Measurements from ENCODE around the gene BCAS1.

Gene BCAS1, protein sequence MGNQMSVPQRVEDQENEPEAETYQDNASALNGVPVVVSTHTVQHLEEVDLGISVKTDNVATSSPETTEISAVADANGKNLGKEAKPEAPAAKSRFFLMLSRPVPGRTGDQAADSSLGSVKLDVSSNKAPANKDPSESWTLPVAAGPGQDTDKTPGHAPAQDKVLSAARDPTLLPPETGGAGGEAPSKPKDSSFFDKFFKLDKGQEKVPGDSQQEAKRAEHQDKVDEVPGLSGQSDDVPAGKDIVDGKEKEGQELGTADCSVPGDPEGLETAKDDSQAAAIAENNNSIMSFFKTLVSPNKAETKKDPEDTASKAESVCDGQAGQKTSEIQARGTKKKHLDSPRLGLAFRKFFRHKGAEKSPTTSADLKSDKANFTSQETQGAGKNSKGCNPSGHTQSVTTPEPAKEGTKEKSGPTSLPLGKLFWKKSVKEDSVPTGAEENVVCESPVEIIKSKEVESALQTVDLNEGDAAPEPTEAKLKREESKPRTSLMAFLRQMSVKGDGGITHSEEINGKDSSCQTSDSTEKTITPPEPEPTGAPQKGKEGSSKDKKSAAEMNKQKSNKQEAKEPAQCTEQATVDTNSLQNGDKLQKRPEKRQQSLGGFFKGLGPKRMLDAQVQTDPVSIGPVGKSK

GRCh38 chr20:54070187-54070987 is at the start of gene BCAS1:
Gene BCAS1 (minus strand): TSS chr20:54070594. CDS start chr20:54058718, 11,876 bp downstream.
- H3K9me3 ChIP-seq (ENCODE audit: control insufficient read depth, insufficient read depth, low read length) = no peaks in the 10 kb centered on the region
- no peak within 1 kb of the TSS for H3K9ac ChIP-seq (ENCODE audit: low read depth, low read length)
- no peaks in the 10 kb centered on the region for H3K36me3 ChIP-seq (ENCODE audit: insufficient read depth, low read length)
- peaks cover 31% of the 10 kb centered on the region for H3K4me1 ChIP-seq (ENCODE audit: insufficient read depth, low read length)

DNA sequence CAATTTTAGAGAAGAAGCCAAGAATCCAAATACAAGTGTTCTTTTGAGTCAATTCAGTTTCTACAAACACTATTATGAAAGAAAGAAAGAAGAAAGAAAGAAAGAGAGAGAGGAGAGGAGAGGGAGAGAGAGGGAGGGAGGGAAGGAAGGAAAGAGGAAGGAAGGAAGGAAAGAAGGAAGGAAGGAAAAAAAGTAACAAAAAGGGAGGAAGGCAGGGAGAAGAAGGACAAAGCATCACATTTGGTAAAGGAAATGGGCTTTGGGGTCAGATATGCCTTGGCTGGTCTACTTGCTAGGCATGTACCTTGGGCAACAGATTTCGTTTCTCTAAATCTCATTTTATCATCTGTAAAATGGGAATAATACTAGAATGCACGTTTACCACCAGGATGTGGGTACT is 49.4 kb upstream of the BCAS1 start:
- Histone ChIP-seq H3K36me3 (ENCODE audit: insufficient read depth, low read length) (no peaks in the 10 kb centered on the region), H3K4me1 (ENCODE audit: insufficient read depth, low read length) (peaks cover 22% of the 10 kb centered on the region), H3K9me3 (ENCODE audit: control insufficient read depth, insufficient read depth, low read length) (no peaks in the 10 kb centered on the region), H3K9ac (ENCODE audit: low read depth, low read length) (no peak overlapping the region)

DNA sequence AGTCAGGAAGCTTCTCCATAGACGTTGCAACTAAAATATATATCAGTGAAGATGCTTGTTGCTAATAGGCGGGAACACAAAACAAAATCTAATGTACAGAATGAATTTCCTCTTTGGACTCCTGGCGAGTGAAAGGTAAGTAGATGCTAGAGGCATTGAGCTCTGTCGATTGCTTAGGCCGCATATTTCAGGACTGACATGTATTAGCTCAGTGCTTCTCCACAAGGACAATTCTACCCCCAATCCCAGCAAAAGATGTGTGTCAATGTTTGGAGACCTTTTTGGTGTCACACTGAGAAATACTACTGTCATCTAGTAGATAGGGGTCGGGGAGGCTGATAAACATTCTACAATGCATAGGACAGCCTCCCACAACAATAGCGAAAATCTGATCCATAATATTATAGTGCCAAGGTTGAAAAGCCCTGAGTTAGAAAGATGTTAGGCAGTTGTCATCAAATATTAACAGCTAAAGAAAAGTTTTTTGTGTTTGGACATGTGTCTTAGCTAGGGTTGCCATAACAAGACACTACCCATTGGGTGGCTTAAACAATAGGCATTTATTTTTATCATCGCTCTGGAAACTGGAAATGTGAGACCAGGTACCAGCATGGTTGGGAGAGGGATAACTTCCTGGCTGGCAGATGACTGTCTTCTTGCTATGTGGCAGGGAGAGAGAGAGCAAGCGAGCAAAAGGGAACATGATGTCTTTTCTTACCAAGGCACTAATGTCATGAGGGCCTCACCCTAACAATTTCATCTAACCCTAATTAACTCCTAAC is 48.0 kb upstream of the BCAS1 start:
- H3K36me3 ChIP-seq (ENCODE audit: insufficient read depth, low read length) = no peaks in the 10 kb centered on the region
- H3K9me3 ChIP-seq (ENCODE audit: control insufficient read depth, insufficient read depth, low read length) = no peaks in the 10 kb centered on the region; the same call in 1 of the 2 replicates
- no peak overlapping the region for H3K9ac ChIP-seq (ENCODE audit: low read depth, low read length)
- peaks cover 14% of the 10 kb centered on the region for H3K4me1 ChIP-seq (ENCODE audit: insufficient read depth, low read length)

- H3K4me1 ChIP-seq (ENCODE audit: insufficient read depth, low read length) = peaks cover 2% of the 10 kb centered on the region; the same call in 1 of the 2 replicates
- H3K9ac ChIP-seq (ENCODE audit: low read depth, low read length) = no peak overlapping the region
- peaks cover 3% of the 10 kb centered on the region for H3K9me3 ChIP-seq (ENCODE audit: control insufficient read depth, insufficient read depth, low read length)
- no peaks in the 10 kb centered on the region for H3K36me3 ChIP-seq (ENCODE audit: insufficient read depth, low read length)
These were observed 46.3 kb upstream of the BCAS1 start for GRCh38 chr20:54116550-54117235.

GRCh38 chr20:54115172-54115854 is 44.9 kb upstream of the BCAS1 start:
- H3K9me3 ChIP-seq (ENCODE audit: control insufficient read depth, insufficient read depth, low read length) = peaks cover 3% of the 10 kb centered on the region
- no peak overlapping the region for H3K9ac ChIP-seq (ENCODE audit: low read depth, low read length)
- no peaks in the 10 kb centered on the region for H3K36me3 ChIP-seq (ENCODE audit: insufficient read depth, low read length)
- H3K4me1 ChIP-seq (ENCODE audit: insufficient read depth, low read length) = no peaks in the 10 kb centered on the region

DNA sequence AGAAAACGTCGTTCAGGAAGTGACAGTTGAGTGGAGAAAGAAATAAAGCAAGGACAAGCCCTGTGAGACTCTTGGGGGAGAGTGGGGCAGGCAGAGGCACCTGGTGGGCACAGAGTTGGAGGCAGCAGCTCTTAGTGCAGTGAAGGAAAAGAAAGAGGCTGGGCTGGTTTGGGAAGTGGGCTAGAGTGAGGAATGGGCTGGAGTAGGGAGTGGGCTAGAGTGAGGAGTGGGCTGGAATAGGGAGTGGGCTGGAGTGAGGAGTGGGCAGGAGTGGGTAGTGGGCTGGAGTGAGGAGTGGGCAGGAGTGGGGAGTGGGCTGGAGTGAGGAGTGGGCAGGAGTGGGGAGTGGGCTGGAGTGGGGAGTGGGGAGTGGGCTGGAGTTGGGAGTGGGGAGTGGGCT is 43.7 kb upstream of the BCAS1 start:
- Histone ChIP-seq H3K9me3 (ENCODE audit: control insufficient read depth, insufficient read depth, low read length) (peaks cover 3% of the 10 kb centered on the region), H3K4me1 (ENCODE audit: insufficient read depth, low read length) (no peaks in the 10 kb centered on the region), H3K36me3 (ENCODE audit: insufficient read depth, low read length) (no peaks in the 10 kb centered on the region), H3K9ac (ENCODE audit: low read depth, low read length) (no peak overlapping the region)

GRCh38 chr20:54113566-54113965 is 43.2 kb upstream of the BCAS1 start:
- Histone ChIP-seq H3K36me3 (ENCODE audit: insufficient read depth, low read length) (no peaks in the 10 kb centered on the region), H3K4me1 (ENCODE audit: insufficient read depth, low read length) (no peaks in the 10 kb centered on the region), H3K9ac (ENCODE audit: low read depth, low read length) (no peak overlapping the region), H3K9me3 (ENCODE audit: control insufficient read depth, insufficient read depth, low read length) (peaks cover 3% of the 10 kb centered on the region)

- H3K9ac ChIP-seq (ENCODE audit: low read depth, low read length) = no peak overlapping the region
- H3K4me1 ChIP-seq (ENCODE audit: insufficient read depth, low read length) = peaks cover 6% of the 10 kb centered on the region; the same call in 1 of the 2 replicates
- no peaks in the 10 kb centered on the region for H3K36me3 ChIP-seq (ENCODE audit: insufficient read depth, low read length)
- H3K9me3 ChIP-seq (ENCODE audit: control insufficient read depth, insufficient read depth, low read length) = peaks cover 3% of the 10 kb centered on the region
These were observed 42.0 kb upstream of the BCAS1 start for GRCh38 chr20:54112221-54112884.

- H3K4me1 ChIP-seq (ENCODE audit: insufficient read depth, low read length) = peaks cover 7% of the 10 kb centered on the region; the same call in 1 of the 2 replicates
These were observed 41.1 kb upstream of the BCAS1 start for GRCh38 chr20:54111460-54111859.

DNA sequence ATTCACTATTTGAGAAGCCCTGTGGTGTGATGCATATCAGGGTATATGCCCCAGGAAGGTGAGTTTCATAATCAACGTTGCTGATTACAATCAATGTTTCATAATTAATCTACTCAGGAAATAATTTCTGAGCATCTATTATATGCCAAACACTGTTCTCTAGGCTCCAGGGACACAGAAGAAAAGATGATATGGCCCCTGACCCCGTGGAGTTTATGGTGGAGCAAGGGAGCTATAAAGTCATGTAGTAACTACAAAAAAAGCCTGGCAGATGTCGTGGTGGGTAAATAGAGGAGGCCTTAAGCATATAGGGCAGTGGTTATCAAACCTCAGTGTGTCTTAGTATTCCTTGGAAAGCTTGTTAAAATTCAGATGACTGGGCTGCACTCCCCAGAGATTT is 40.1 kb upstream of the BCAS1 start:
- H3K9me3 ChIP-seq (ENCODE audit: control insufficient read depth, insufficient read depth, low read length) = peaks cover 3% of the 10 kb centered on the region
- no peaks in the 10 kb centered on the region for H3K36me3 ChIP-seq (ENCODE audit: insufficient read depth, low read length)
- peaks cover 7% of the 10 kb centered on the region; the same call in 1 of the 2 replicates for H3K4me1 ChIP-seq (ENCODE audit: insufficient read depth, low read length)
- H3K9ac ChIP-seq (ENCODE audit: low read depth, low read length) = no peak overlapping the region

More at GRCh38 chr20:54111460-54111859, 41.1 kb upstream of the BCAS1 start:
- H3K9ac ChIP-seq (ENCODE audit: low read depth, low read length) = no peak overlapping the region
- no peaks in the 10 kb centered on the region for H3K36me3 ChIP-seq (ENCODE audit: insufficient read depth, low read length)
- H3K9me3 ChIP-seq (ENCODE audit: control insufficient read depth, insufficient read depth, low read length) = peaks cover 3% of the 10 kb centered on the region

DNA sequence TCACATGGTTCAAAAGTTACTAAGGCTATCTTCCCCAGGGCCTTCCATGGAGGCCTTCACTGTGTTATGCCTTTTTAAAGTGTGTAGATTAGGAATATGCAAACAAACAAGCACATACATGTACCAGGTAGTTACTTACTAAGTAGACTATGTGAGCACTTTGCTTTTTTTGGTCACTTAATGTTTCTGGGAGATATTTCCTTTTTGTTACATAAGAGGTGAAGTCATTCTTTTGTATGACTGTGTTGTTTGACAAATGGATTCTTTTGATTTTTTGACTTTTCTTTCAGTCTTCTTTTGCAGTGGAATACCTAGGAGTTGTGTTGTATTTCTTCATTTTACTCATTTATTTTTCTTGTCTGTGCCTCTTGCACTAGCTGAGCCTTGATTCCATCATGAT is 39.6 kb upstream of the BCAS1 start:
- Histone ChIP-seq H3K4me1 (ENCODE audit: insufficient read depth, low read length) (peaks cover 7% of the 10 kb centered on the region; the same call in 1 of the 2 replicates), H3K9ac (ENCODE audit: low read depth, low read length) (no peak overlapping the region), H3K9me3 (ENCODE audit: control insufficient read depth, insufficient read depth, low read length) (peaks cover 3% of the 10 kb centered on the region), H3K36me3 (ENCODE audit: insufficient read depth, low read length) (no peaks in the 10 kb centered on the region)

- Histone ChIP-seq H3K9me3 (ENCODE audit: control insufficient read depth, insufficient read depth, low read length) (peaks cover 3% of the 10 kb centered on the region), H3K36me3 (ENCODE audit: insufficient read depth, low read length) (no peaks in the 10 kb centered on the region), H3K4me1 (ENCODE audit: insufficient read depth, low read length) (peaks cover 7% of the 10 kb centered on the region; the same call in 1 of the 2 replicates), H3K9ac (ENCODE audit: low read depth, low read length) (no peak overlapping the region)
These were observed 38.4 kb upstream of the BCAS1 start for GRCh38 chr20:54108817-54109216.

- H3K4me1 ChIP-seq (ENCODE audit: insufficient read depth, low read length) = peaks cover 7% of the 10 kb centered on the region; the same call in 1 of the 2 replicates
- no peaks in the 10 kb centered on the region for H3K36me3 ChIP-seq (ENCODE audit: insufficient read depth, low read length)
- peaks cover 3% of the 10 kb centered on the region for H3K9me3 ChIP-seq (ENCODE audit: control insufficient read depth, insufficient read depth, low read length)
- no peak overlapping the region for H3K9ac ChIP-seq (ENCODE audit: low read depth, low read length)
These were observed 37.9 kb upstream of the BCAS1 start for GRCh38 chr20:54108326-54108642.

Measured in ES-I3 (cell line).